Hepatocyte (in vitro differentiated cells): ENCODE measurements around the gene PRKG1.

ENCODE experiments used
- EZH2phosphoT487 ChIP-seq: fragments of 200-600 bp; sonication (generic); IDR thresholded peaks from one replicate; pipeline ENCODE4 v1.6.1; 2018; ENCODE audit warnings: antibody characterized with exemption, mild to moderate bottlenecking, low read depth, moderate library complexity; ENCODE audit not compliant: unreplicated experiment, severe bottlenecking
- TF ChIP-seq, protein P1 (sequence below): fragments of 200-600 bp; sonication (generic); IDR thresholded peaks from 2 replicates; pipeline ENCODE4 v1.5.1; 2016; ENCODE audit warnings: antibody characterized with exemption, mild to moderate bottlenecking; ENCODE audit not compliant: poor library complexity

DNA sequence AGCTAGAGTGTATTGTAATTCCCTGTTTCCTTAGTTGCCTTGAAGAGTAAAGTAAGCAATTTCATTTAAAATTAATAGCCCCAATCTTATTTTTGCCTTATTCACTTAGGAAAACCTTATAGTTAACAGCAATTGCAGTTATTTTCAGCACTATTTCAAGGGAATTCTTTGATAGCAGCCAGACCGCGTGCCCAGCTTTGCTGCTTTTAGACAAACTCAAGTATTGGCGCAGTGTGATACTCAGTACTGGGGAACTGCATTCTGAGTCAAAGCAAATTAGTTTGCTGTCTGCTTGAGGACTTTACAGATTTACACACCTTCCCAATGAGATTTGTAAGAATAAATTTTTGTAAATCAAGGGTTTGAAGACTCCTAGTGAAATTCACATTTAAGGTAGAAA lies 21.2 kb downstream of the PRKG1 start:
- no peak for TF ChIP-seq EZH2phosphoT487
- TF ChIP-seq, protein P1, sequence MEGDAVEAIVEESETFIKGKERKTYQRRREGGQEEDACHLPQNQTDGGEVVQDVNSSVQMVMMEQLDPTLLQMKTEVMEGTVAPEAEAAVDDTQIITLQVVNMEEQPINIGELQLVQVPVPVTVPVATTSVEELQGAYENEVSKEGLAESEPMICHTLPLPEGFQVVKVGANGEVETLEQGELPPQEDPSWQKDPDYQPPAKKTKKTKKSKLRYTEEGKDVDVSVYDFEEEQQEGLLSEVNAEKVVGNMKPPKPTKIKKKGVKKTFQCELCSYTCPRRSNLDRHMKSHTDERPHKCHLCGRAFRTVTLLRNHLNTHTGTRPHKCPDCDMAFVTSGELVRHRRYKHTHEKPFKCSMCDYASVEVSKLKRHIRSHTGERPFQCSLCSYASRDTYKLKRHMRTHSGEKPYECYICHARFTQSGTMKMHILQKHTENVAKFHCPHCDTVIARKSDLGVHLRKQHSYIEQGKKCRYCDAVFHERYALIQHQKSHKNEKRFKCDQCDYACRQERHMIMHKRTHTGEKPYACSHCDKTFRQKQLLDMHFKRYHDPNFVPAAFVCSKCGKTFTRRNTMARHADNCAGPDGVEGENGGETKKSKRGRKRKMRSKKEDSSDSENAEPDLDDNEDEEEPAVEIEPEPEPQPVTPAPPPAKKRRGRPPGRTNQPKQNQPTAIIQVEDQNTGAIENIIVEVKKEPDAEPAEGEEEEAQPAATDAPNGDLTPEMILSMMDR = no peak
